Measurements from ENCODE around the gene SV2C. TPM values are rescaled to one million over a fixed set of nuclear protein-coding genes. Genes with fewer than 3 reads are reported as not detected.
A peak's percentile ranks its signal among the peaks of the same experiment; 100 is the strongest.

Gene SV2C
- total and polyA plus RNA-seq, 5 experiments from 2014 or later = not detected

- no peaks in the 10 kb centered on the region for H3K4me1 Mint-ChIP-seq
- ATAC-seq (no peak), DNase-seq (no peak)
- peaks cover 5 to 40% (median 16%) of the 10 kb centered on the region in 5 donors for H3K27me3 Mint-ChIP-seq
- H3K36me3 Mint-ChIP-seq = peaks cover 0 to 12% (median 9%) of the 10 kb centered on the region in 3 donors
- H3K4me3 Mint-ChIP-seq = no peak overlapping the region
- peaks cover 4 to 17% (median 10%) of the 10 kb centered on the region in 9 donors for H3K9me3 Mint-ChIP-seq
- no peak overlapping the region for H3K27ac Mint-ChIP-seq
- POLR2A ChIA-PET = interaction anchor here (0.5 kb wide), 1 partner anchor 68 kb away, joined by 3 read pairs; no protein-coding TSS in a partner anchor
These were observed 69.0 kb downstream of the SV2C start for GRCh38 chr5:76152161-76152560.

GRCh38 chr5:76152700-76153099, 69.5 kb downstream of the SV2C start:
- no peak overlapping the region for H3K27ac Mint-ChIP-seq
- peaks cover 5 to 23% (median 12%) of the 10 kb centered on the region in 9 donors for H3K9me3 Mint-ChIP-seq
- no peak for DNase-seq
- no peaks in the 10 kb centered on the region for H3K4me1 Mint-ChIP-seq
- no peak for ATAC-seq
- H3K36me3 Mint-ChIP-seq = peaks cover 0 to 15% (median 9%) of the 10 kb centered on the region in 3 donors
- POLR2A ChIA-PET = interaction anchor here (0.5 kb wide), 1 partner anchor 67 kb away, joined by 3 read pairs; no protein-coding TSS in a partner anchor
- no peak overlapping the region for H3K4me3 Mint-ChIP-seq
- peaks cover 7 to 40% (median 16%) of the 10 kb centered on the region in 5 donors for H3K27me3 Mint-ChIP-seq

GRCh38 chr5:76153271-76153670, 70.1 kb downstream of the SV2C start:
- POLR2A ChIA-PET = no interaction called here
- Mint-ChIP-seq H3K27me3 (peaks cover 7 to 40% (median 16%) of the 10 kb centered on the region in 5 donors), H3K4me3 (no peak overlapping the region), H3K27ac (no peak overlapping the region), H3K9me3 (peaks cover 5 to 28% (median 12%) of the 10 kb centered on the region in 9 donors), H3K36me3 (peaks cover 0 to 15% (median 9%) of the 10 kb centered on the region in 3 donors), H3K4me1 (no peaks in the 10 kb centered on the region)
- DNase-seq = no peak
- ATAC-seq = no peak

GRCh38 chr5:76154009-76154690, 71.0 kb downstream of the SV2C start:
- Mint-ChIP-seq H3K9me3 (peaks cover 5 to 29% (median 12%) of the 10 kb centered on the region in 9 donors), H3K4me1 (no peaks in the 10 kb centered on the region), H3K27me3 (peaks cover 7 to 40% (median 16%) of the 10 kb centered on the region in 5 donors), H3K4me3 (no peak overlapping the region), H3K27ac (no peak overlapping the region), H3K36me3 (peaks cover 0 to 15% (median 9%) of the 10 kb centered on the region in 3 donors)
- ATAC-seq (no peak), DNase-seq (no peak)
- POLR2A ChIA-PET = no interaction called here

GRCh38 chr5:76155536-76155935, 72.4 kb downstream of the SV2C start:
- Mint-ChIP-seq H3K27ac (no peak overlapping the region), H3K4me1 (no peaks in the 10 kb centered on the region), H3K9me3 (peaks cover 5 to 29% (median 12%) of the 10 kb centered on the region in 9 donors), H3K36me3 (peaks cover 0 to 15% (median 9%) of the 10 kb centered on the region in 3 donors), H3K4me3 (no peak overlapping the region), H3K27me3 (peaks cover 9 to 40% (median 16%) of the 10 kb centered on the region in 5 donors)
- ATAC-seq = no peak
- POLR2A ChIA-PET = no interaction called here
- DNase-seq = no peak

GRCh38 chr5:76162335-76162734, 79.2 kb downstream of the SV2C start:
- DNase-seq (no peak), ATAC-seq (no peak)
- Mint-ChIP-seq H3K27ac (no peak overlapping the region), H3K36me3 (peaks cover 0 to 11% (median 5%) of the 10 kb centered on the region in 3 donors), H3K4me3 (no peak overlapping the region), H3K9me3 (peaks cover under 1 to 13% (median 8%) of the 10 kb centered on the region in 9 donors), H3K4me1 (no peaks in the 10 kb centered on the region), H3K27me3 (peaks cover 0 to 15% (median 5%) of the 10 kb centered on the region in 5 donors)
- POLR2A ChIA-PET = no interaction called here

GRCh38 chr5:76163111-76163628, 80.0 kb downstream of the SV2C start:
- Mint-ChIP-seq H3K27ac (no peak overlapping the region), H3K27me3 (peaks cover 4 to 17% (median 7%) of the 10 kb centered on the region in 5 donors), H3K4me1 (no peaks in the 10 kb centered on the region), H3K36me3 (peaks cover 0 to 10% (median 5%) of the 10 kb centered on the region in 3 donors), H3K4me3 (no peak overlapping the region), H3K9me3 (peaks cover 0 to 13% (median 8%) of the 10 kb centered on the region in 9 donors)
- ATAC-seq (no peak), DNase-seq (no peak)
- POLR2A ChIA-PET = no interaction called here

GRCh38 chr5:76165029-76165428, 81.8 kb downstream of the SV2C start:
- no peak overlapping the region for H3K4me3 Mint-ChIP-seq

GRCh38 chr5:76165711-76166374, 82.7 kb downstream of the SV2C start:
- Mint-ChIP-seq H3K4me1 (no peaks in the 10 kb centered on the region), H3K27me3 (peaks cover 5 to 30% (median 8%) of the 10 kb centered on the region in 5 donors), H3K4me3 (no peak overlapping the region), H3K27ac (peak overlapping the region in 1 of 10 donors; percentile 22), H3K9me3 (peaks cover 0 to 13% (median 8%) of the 10 kb centered on the region in 9 donors), H3K36me3 (peaks cover 0 to 10% (median 5%) of the 10 kb centered on the region in 3 donors)
- POLR2A ChIA-PET = no interaction called here
- no peak for ATAC-seq
- no peak for DNase-seq

More at GRCh38 chr5:76165029-76165428, 81.8 kb downstream of the SV2C start:
- POLR2A ChIA-PET = no interaction called here
- H3K27ac Mint-ChIP-seq = no peak overlapping the region
- peaks cover 5 to 30% (median 8%) of the 10 kb centered on the region in 5 donors for H3K27me3 Mint-ChIP-seq
- no peaks in the 10 kb centered on the region for H3K4me1 Mint-ChIP-seq
- peaks cover 0 to 10% (median 5%) of the 10 kb centered on the region in 3 donors for H3K36me3 Mint-ChIP-seq
- ATAC-seq (no peak), DNase-seq (no peak)
- peaks cover 0 to 13% (median 8%) of the 10 kb centered on the region in 9 donors for H3K9me3 Mint-ChIP-seq

- H3K9me3 Mint-ChIP-seq = peaks cover 0 to 13% (median 8%) of the 10 kb centered on the region in 9 donors
- no peak overlapping the region for H3K4me3 Mint-ChIP-seq
- peaks cover 0 to 10% (median 5%) of the 10 kb centered on the region in 3 donors for H3K36me3 Mint-ChIP-seq
- POLR2A ChIA-PET = no interaction called here
- H3K4me1 Mint-ChIP-seq = no peaks in the 10 kb centered on the region
- DNase-seq (no peak), ATAC-seq (no peak)
- H3K27me3 Mint-ChIP-seq = peaks cover 5 to 30% (median 8%) of the 10 kb centered on the region in 5 donors
- H3K27ac Mint-ChIP-seq = no peak overlapping the region
These were observed 83.8 kb downstream of the SV2C start for GRCh38 chr5:76166886-76167576.

- no peak for DNase-seq
These were observed 86.1 kb downstream of the SV2C start for GRCh38 chr5:76169146-76169905.

GRCh38 chr5:76174101-76174500, 90.9 kb downstream of the SV2C start:
- peak; percentile 57 to 73 for ATAC-seq
- peaks cover 12 to 20% (median 15%) of the 10 kb centered on the region in 4 donors for H3K4me1 Mint-ChIP-seq
- no peaks in the 10 kb centered on the region for H3K36me3 Mint-ChIP-seq

More at GRCh38 chr5:76169146-76169905, 86.1 kb downstream of the SV2C start:
- ATAC-seq = no peak
- H3K9me3 Mint-ChIP-seq = peaks cover 0 to 13% (median 8%) of the 10 kb centered on the region in 9 donors
- H3K4me3 Mint-ChIP-seq = no peak overlapping the region
- peaks cover 5 to 30% (median 8%) of the 10 kb centered on the region in 5 donors for H3K27me3 Mint-ChIP-seq
- POLR2A ChIA-PET = no interaction called here
- no peaks in the 10 kb centered on the region for H3K4me1 Mint-ChIP-seq
- no peak overlapping the region for H3K27ac Mint-ChIP-seq
- H3K36me3 Mint-ChIP-seq = peaks cover 0 to 10% (median 5%) of the 10 kb centered on the region in 3 donors

More at GRCh38 chr5:76174101-76174500, 90.9 kb downstream of the SV2C start:
- H3K9me3 Mint-ChIP-seq = no peaks in the 10 kb centered on the region
- peaks cover 0 to 3% (median 0%) of the 10 kb centered on the region in 5 donors for H3K27me3 Mint-ChIP-seq
- POLR2A ChIA-PET = no interaction called here
- DNase-seq = no peak
- no peak overlapping the region for H3K4me3 Mint-ChIP-seq
- H3K27ac Mint-ChIP-seq = no peak overlapping the region
